Activated CD4-positive, alpha-beta T cell treated with anti-CD3 and anti-CD28 coated beads for 36 hours (primary cell): ENCODE measurements around the gene COCH. TPM values are rescaled to one million over a fixed set of nuclear protein-coding genes. Genes with fewer than 3 reads are reported as not detected.
A peak's percentile ranks its signal among the peaks of the same experiment; 100 is the strongest.
"Not testable (repeated sequence)": the region's sequence is repeated elsewhere in the genome, so short reads cannot be mapped to it uniquely, and the experiment has no call there.

ENCODE experiments used
- ATAC-seq: fragments of 200-7000 bp; cut with Tn5 transposase; one replicate; pipeline ENCODE4 v1.10.0; 2021; ENCODE audit warnings: mild to moderate bottlenecking, moderate library complexity
- CTCF ChIA-PET: fragments of 350-600 bp; sonication (Branson Sonifier 250); formaldehyde crosslinking; loops from one replicate; lab custom pipeline; 2021; ENCODE audit warnings: antibody characterized with exemption; lab: Charles Lee
- POLR2A ChIA-PET: fragments of 350-600 bp; sonication (Branson Sonifier 250); formaldehyde crosslinking; loops from one replicate; lab custom pipeline; 2021; ENCODE audit warnings: antibody characterized with exemption, inconsistent platforms; lab: Charles Lee
- DNase-seq: peaks from one replicate; pipeline ENCODE4 v3.0.0-alpha.2; 2020
- H3K27ac Mint-ChIP-seq: one replicate; pipeline ENCODE4 v1.8.0; 2021; ENCODE audit warnings: mixed read lengths
- H3K27me3 Mint-ChIP-seq: one replicate; pipeline ENCODE4 v1.8.0; 2021; ENCODE audit warnings: mixed read lengths
- H3K36me3 Mint-ChIP-seq: one replicate; pipeline ENCODE4 v1.8.0; 2021; ENCODE audit warnings: low read depth, mixed read lengths
- H3K4me1 Mint-ChIP-seq: one replicate; pipeline ENCODE4 v1.8.0; 2021; ENCODE audit warnings: mixed read lengths
- H3K4me3 Mint-ChIP-seq: one replicate; pipeline ENCODE4 v1.8.0; 2021; ENCODE audit warnings: mild to moderate bottlenecking, moderate library complexity, mixed read lengths
- H3K9me3 Mint-ChIP-seq: one replicate; pipeline ENCODE4 v1.8.0; 2021; ENCODE audit warnings: low read depth, mixed read lengths
- intact Hi-C, 2 experiments: fragments of 100-400 bp; cut with DNase I in 1 of 2; cut with micrococcal nuclease in 1 of 2; formaldehyde crosslinking; loops; one replicate each; pipeline versions ENCODE4 v1.14.2 to v1.15.1; 2022 to 2024; cut with DNase I, micrococcal nuclease
- total RNA-seq, 2 experiments: library from RNA; stranded (reverse); gene quantifications; one replicate each; pipeline ENCODE4 v1.2.3, GENCODE V29; 2021

Gene COCH
- total RNA-seq, 2 experiments from 2014 or later = 0.94 to 1.1 TPM

GRCh38 chr14:30882431-30882830 lies 8.1 kb downstream of the COCH start:
- Mint-ChIP-seq H3K27me3 (peaks cover 4% of the 10 kb centered on the region), H3K9me3 (no peaks in the 10 kb centered on the region), H3K27ac (no peak overlapping the region), H3K36me3 (no peaks in the 10 kb centered on the region), H3K4me3 (no peak overlapping the region), H3K4me1 (no peaks in the 10 kb centered on the region)
- CTCF ChIA-PET = interaction anchor here (1.4 kb wide), 1 partner anchor 23 kb away, joined by 4 read pairs; no protein-coding TSS in a partner anchor
- intact Hi-C loops = no loop called here
- DNase-seq (no peak), ATAC-seq (no peak)
- POLR2A ChIA-PET = no interaction called here

GRCh38 chr14:30883508-30884294 lies 9.3 kb downstream of the COCH start:
- ChIA-PET POLR2A (no interaction called here), CTCF (no interaction called here)
- intact Hi-C loops = no loop called here
- no peak for DNase-seq
- no peak overlapping the region for H3K27ac Mint-ChIP-seq
- no peaks in the 10 kb centered on the region for H3K36me3 Mint-ChIP-seq
- no peak for ATAC-seq
- H3K4me1 Mint-ChIP-seq = no peaks in the 10 kb centered on the region
- no peaks in the 10 kb centered on the region for H3K9me3 Mint-ChIP-seq
- H3K4me3 Mint-ChIP-seq = no peak overlapping the region
- no peaks in the 10 kb centered on the region for H3K27me3 Mint-ChIP-seq

- Mint-ChIP-seq H3K4me1 (peaks cover 4% of the 10 kb centered on the region), H3K4me3 (no peak overlapping the region), H3K27ac (no peak overlapping the region), H3K9me3 (no peaks in the 10 kb centered on the region), H3K27me3 (no peaks in the 10 kb centered on the region), H3K36me3 (no peaks in the 10 kb centered on the region)
- ChIA-PET POLR2A (no interaction called here), CTCF (no interaction called here)
- DNase-seq = no peak
- no peak for ATAC-seq
- intact Hi-C loops = no loop called here
Measured at GRCh38 chr14:30884901-30885300, 10.5 kb downstream of the COCH start.

- no peak for DNase-seq
- no peak overlapping the region for H3K4me3 Mint-ChIP-seq
- H3K4me1 Mint-ChIP-seq = peaks cover 4% of the 10 kb centered on the region
- intact Hi-C loops = no loop called here
- ChIA-PET POLR2A (no interaction called here), CTCF (interaction anchor here (0.5 to 0.8 kb wide), 2 partner anchors 30 to 34 kb away, joined by 3 read pairs; no protein-coding TSS in a partner anchor)
- H3K27ac Mint-ChIP-seq = no peak overlapping the region
- H3K36me3 Mint-ChIP-seq = no peaks in the 10 kb centered on the region
- ATAC-seq = no peak
- H3K9me3 Mint-ChIP-seq = no peaks in the 10 kb centered on the region
- no peaks in the 10 kb centered on the region for H3K27me3 Mint-ChIP-seq
Measured at GRCh38 chr14:30885840-30886740, 11.7 kb downstream of the COCH start.

GRCh38 chr14:30888480-30889243 lies 14.3 kb downstream of the COCH start:
- ATAC-seq (no peak), DNase-seq (no peak)
- intact Hi-C loops = no loop called here
- Mint-ChIP-seq H3K4me3 (no peak overlapping the region), H3K27ac (no peak overlapping the region), H3K9me3 (no peaks in the 10 kb centered on the region), H3K36me3 (peaks cover 2% of the 10 kb centered on the region), H3K4me1 (peaks cover 4% of the 10 kb centered on the region), H3K27me3 (no peaks in the 10 kb centered on the region)
- CTCF ChIA-PET = no interaction called here
- POLR2A ChIA-PET = no interaction called here

GRCh38 chr14:30889244-30889594 lies 14.9 kb downstream of the COCH start:
- Mint-ChIP-seq H3K27me3 (no peaks in the 10 kb centered on the region), H3K9me3 (no peaks in the 10 kb centered on the region), H3K4me1 (peaks cover 4% of the 10 kb centered on the region), H3K4me3 (no peak overlapping the region), H3K36me3 (peaks cover 2% of the 10 kb centered on the region), H3K27ac (no peak overlapping the region)
- intact Hi-C loops = no loop called here
- no peak for DNase-seq
- ATAC-seq = no peak
- ChIA-PET POLR2A (no interaction called here), CTCF (no interaction called here)

- DNase-seq = no peak
- peaks cover 3% of the 10 kb centered on the region for H3K4me1 Mint-ChIP-seq
- H3K4me3 Mint-ChIP-seq = no peak overlapping the region
- H3K27ac Mint-ChIP-seq = no peak overlapping the region
- no peak for ATAC-seq
- CTCF ChIA-PET = no interaction called here
- POLR2A ChIA-PET = no interaction called here
- peaks cover 25% of the 10 kb centered on the region for H3K36me3 Mint-ChIP-seq
- no peaks in the 10 kb centered on the region for H3K9me3 Mint-ChIP-seq
- intact Hi-C loops = no loop called here
- no peaks in the 10 kb centered on the region for H3K27me3 Mint-ChIP-seq
Measured at GRCh38 chr14:30893819-30894218, 19.5 kb downstream of the COCH start.

- CTCF ChIA-PET = interaction anchor here (0.6 kb wide), 1 partner anchor 573 kb away, joined by 4 read pairs; no protein-coding TSS in a partner anchor
- Mint-ChIP-seq H3K36me3 (peaks cover 32% of the 10 kb centered on the region), H3K4me3 (no peak overlapping the region), H3K27me3 (no peaks in the 10 kb centered on the region), H3K9me3 (no peaks in the 10 kb centered on the region), H3K27ac (peak overlapping the region; percentile 42), H3K4me1 (no peaks in the 10 kb centered on the region)
- POLR2A ChIA-PET = no interaction called here
- DNase-seq (no peak), ATAC-seq (no peak)
- intact Hi-C loops = no loop called here
Measured at GRCh38 chr14:30894923-30895515, 20.7 kb downstream of the COCH start.

- Mint-ChIP-seq H3K36me3 (peaks cover 34% of the 10 kb centered on the region), H3K4me1 (no peaks in the 10 kb centered on the region)
- no peak for ATAC-seq
Measured at GRCh38 chr14:30896435-30896834, 22.1 kb downstream of the COCH start.

GRCh38 chr14:30897121-30897520 lies 22.8 kb downstream of the COCH start:
- H3K27me3 Mint-ChIP-seq, H3K27ac Mint-ChIP-seq, intact Hi-C loops, H3K4me3 Mint-ChIP-seq, DNase-seq, ATAC-seq, POLR2A ChIA-PET, CTCF ChIA-PET, H3K9me3 Mint-ChIP-seq, H3K4me1 Mint-ChIP-seq: not testable (repeated sequence)
- peaks cover 38% of the 10 kb centered on the region for H3K36me3 Mint-ChIP-seq

More at GRCh38 chr14:30896435-30896834, 22.1 kb downstream of the COCH start:
- Mint-ChIP-seq H3K27me3 (no peaks in the 10 kb centered on the region), H3K4me3 (no peak overlapping the region), H3K27ac (no peak overlapping the region), H3K9me3 (no peaks in the 10 kb centered on the region)
- ChIA-PET POLR2A (no interaction called here), CTCF (no interaction called here)
- no peak for DNase-seq
- intact Hi-C loops = no loop called here
